Measurements from ENCODE around the gene DCAF11. TPM values are rescaled to one million over a fixed set of nuclear protein-coding genes. Genes with fewer than 3 reads are reported as not detected.

The DCAF11 gene
- total and polyA plus RNA-seq, 2 of the 13 experiments (the other 11 are each of a cell fraction or from before 2014, with no cell fraction given), result 150 to 257 TPM

GRCh38 chr14:24114532-24115421 is at the start of gene DCAF11, which contains the start of gene NRL (continued):
- peak; percentile 4; the same call in 1 of the 2 replicates for TF ChIP-seq ARID3A (IDR thresholded peaks at IDR 0.05; ENCODE audit: low read depth, low read length)
- TF ChIP-seq SP140L (CRISPR knock-in tag; IDR thresholded peaks at IDR 0.05; ENCODE audit: borderline replicate concordance), result peak; percentile 24; the same call in 1 of the 2 replicates
- peak; percentile 91 for TF ChIP-seq ZNF232 (CRISPR knock-in tag; IDR thresholded peaks at IDR 0.05; ENCODE audit: borderline replicate concordance)
- TF ChIP-seq ZNF619 (CRISPR knock-in tag; IDR thresholded peaks at IDR 0.05), result peak; percentile 97; the same call in 1 of the 2 replicates
- TF ChIP-seq ZNF629 (CRISPR knock-in tag; conservative IDR thresholded peaks at IDR 0.05), result 0 out of 2 replicates have a peak, but pooled peaks have one; percentile 38
- TF ChIP-seq TBL1XR1 (IDR thresholded peaks at IDR 0.05; ENCODE audit: borderline replicate concordance, low read length, partially characterized antibody), result peak; percentile 4
- no peak for TF ChIP-seq MAX (IDR thresholded peaks at IDR 0.05)
- no peak for TF ChIP-seq ZNF775 (CRISPR knock-in tag; IDR thresholded peaks at IDR 0.05; ENCODE audit: borderline replicate concordance)
- TF ChIP-seq RBAK (CRISPR knock-in tag; IDR thresholded peaks at IDR 0.05), result peak; percentile 79; the same call in 1 of the 2 replicates
- TF ChIP-seq ZNF562 (CRISPR knock-in tag; IDR thresholded peaks at IDR 0.05; ENCODE audit: borderline replicate concordance), result no peak
- no peak for TF ChIP-seq ADNP (CRISPR knock-in tag; IDR thresholded peaks at IDR 0.05)
- TF ChIP-seq HOXA5 (CRISPR knock-in tag; IDR thresholded peaks at IDR 0.05), result peak; percentile 100
- TF ChIP-seq ETV5 (CRISPR knock-in tag; IDR thresholded peaks at IDR 0.05; ENCODE audit: borderline replicate concordance), result peak; percentile 88
- TF ChIP-seq FOXJ3 (CRISPR knock-in tag; IDR thresholded peaks at IDR 0.05; ENCODE audit: borderline replicate concordance), result peak; percentile 91
- TF ChIP-seq STAG1 (CRISPR knock-in tag; IDR thresholded peaks at IDR 0.05), result peak; percentile 40
- TF ChIP-seq ZNF891 (CRISPR knock-in tag; IDR thresholded peaks at IDR 0.05), result peak; percentile 71; the same call in 1 of the 2 replicates
- peak; percentile 41; the same call in 1 of the 2 replicates for TF ChIP-seq ZNF556 (CRISPR knock-in tag; IDR thresholded peaks at IDR 0.05; ENCODE audit: borderline replicate concordance)
- peak; percentile 87 for TF ChIP-seq ETV6 (CRISPR knock-in tag; conservative IDR thresholded peaks at IDR 0.05)
- TF ChIP-seq SSRP1 (CRISPR knock-in tag; IDR thresholded peaks at IDR 0.05), result no peak
- TF ChIP-seq MYC (CRISPR knock-in tag; IDR thresholded peaks at IDR 0.05; ENCODE audit: borderline replicate concordance), result peak; percentile 100
- TF ChIP-seq WIZ (CRISPR knock-in tag; IDR thresholded peaks at IDR 0.05), result peak; percentile 93; the same call in 1 of the 2 replicates
- 0 out of 2 replicates have a peak, but pooled peaks have one; percentile 90 for TF ChIP-seq THAP8 (CRISPR knock-in tag; IDR thresholded peaks at IDR 0.05; ENCODE audit: borderline replicate concordance)
- TF ChIP-seq ZSCAN12 (CRISPR knock-in tag; IDR thresholded peaks at IDR 0.05), result no peak; the same call in 1 of the 2 replicates
- TF ChIP-seq ZNF703 (CRISPR knock-in tag; IDR thresholded peaks at IDR 0.05; ENCODE audit: borderline replicate concordance), result no peak
- no peak for TF ChIP-seq ZNF251 (CRISPR knock-in tag; IDR thresholded peaks at IDR 0.05)
- TF ChIP-seq NFYC (CRISPR knock-in tag; IDR thresholded peaks at IDR 0.05), result peak; percentile 94
- peak; percentile 87 for TF ChIP-seq SIN3A (IDR thresholded peaks at IDR 0.05; ENCODE audit: borderline replicate concordance, low read depth, low read length)
- TF ChIP-seq ZNF180 (CRISPR knock-in tag; IDR thresholded peaks at IDR 0.05; ENCODE audit: borderline replicate concordance, low read depth), result peak; percentile 74; the same call in 1 of the 2 replicates
- TF ChIP-seq HHEX (CRISPR knock-in tag; IDR thresholded peaks at IDR 0.05), result peak; percentile 72; the same call in 1 of the 2 replicates
